Activated CD4-positive, alpha-beta T cell treated with anti-CD3 and anti-CD28 coated beads, Interleukin-2, amount 50 U/mL, for 16 hours (primary cell): ENCODE results near the gene PRLR.
"Not testable (repeated sequence)": the region's sequence is repeated elsewhere in the genome, so short reads cannot be mapped to it uniquely, and the experiment has no call there.

Experiments used
- DNase-seq: peaks from one replicate; pipeline ENCODE4 v3.0.0-alpha.2; 2020

Gene PRLR

GRCh38 chr5:35194635-35195471 lies 35.4 kb downstream of the PRLR start:
- DNase-seq, result no peak

- DNase-seq, result no peak
Observed at GRCh38 chr5:35192506-35192905, 37.8 kb downstream of the PRLR start.

GRCh38 chr5:35189801-35190200 lies 40.5 kb downstream of the PRLR start:
- DNase-seq, result not testable (repeated sequence)

GRCh38 chr5:35188031-35188457 lies 42.2 kb downstream of the PRLR start:
- no peak for DNase-seq

GRCh38 chr5:35187621-35188020 lies 42.7 kb downstream of the PRLR start:
- DNase-seq, result not testable (repeated sequence)

GRCh38 chr5:35186749-35187148 lies 43.5 kb downstream of the PRLR start:
- DNase-seq, result no peak

- DNase-seq, result no peak
Observed at GRCh38 chr5:35185518-35185917, 44.8 kb downstream of the PRLR start.

GRCh38 chr5:35183556-35183955 lies 46.7 kb downstream of the PRLR start:
- no peak for DNase-seq

GRCh38 chr5:35182910-35183535 lies 47.3 kb downstream of the PRLR start:
- peak; percentile 46 for DNase-seq

- DNase-seq, result no peak
Observed at GRCh38 chr5:35182486-35182885, 47.8 kb downstream of the PRLR start.

- no peak for DNase-seq
Observed at GRCh38 chr5:35180046-35180445, 50.2 kb downstream of the PRLR start.

- no peak for DNase-seq
Observed at GRCh38 chr5:35177783-35178182, 52.5 kb downstream of the PRLR start.

GRCh38 chr5:35172533-35172932 lies 57.8 kb downstream of the PRLR start:
- no peak for DNase-seq

GRCh38 chr5:35171991-35172390 lies 58.3 kb downstream of the PRLR start:
- no peak for DNase-seq

- no peak for DNase-seq
Observed at GRCh38 chr5:35171078-35171477, 59.2 kb downstream of the PRLR start.

GRCh38 chr5:35166043-35166442 lies 64.2 kb downstream of the PRLR start:
- DNase-seq, result no peak

- DNase-seq, result no peak
Observed at GRCh38 chr5:35164860-35165542, 65.3 kb downstream of the PRLR start.

GRCh38 chr5:35163710-35164033 lies 66.6 kb downstream of the PRLR start:
- DNase-seq, result no peak

GRCh38 chr5:35162848-35163709 lies 67.2 kb downstream of the PRLR start:
- no peak for DNase-seq

GRCh38 chr5:35161652-35162273 lies 68.5 kb downstream of the PRLR start:
- no peak for DNase-seq

GRCh38 chr5:35160486-35161116 lies 69.7 kb downstream of the PRLR start:
- no peak for DNase-seq

- no peak for DNase-seq
Observed at GRCh38 chr5:35159370-35159742, 70.9 kb downstream of the PRLR start.
